Ishikawa (cell line): ENCODE measurements around the gene TMEM205.

Experiments used
- CEBPB ChIP-seq: IDR thresholded peaks from 2 replicates; pipeline ENCODE4 v1.6.1; 2012
- CREB1 ChIP-seq: IDR thresholded peaks from 2 replicates; pipeline ENCODE4 v1.6.1; 2012; ENCODE audit warnings: low read depth
- EGR1 ChIP-seq: IDR thresholded peaks from 2 replicates; pipeline ENCODE4 v1.6.1; 2012
- EP300 ChIP-seq: IDR thresholded peaks from 2 replicates; pipeline ENCODE4 v1.6.1; 2012; ENCODE audit warnings: borderline replicate concordance
- FOXM1 ChIP-seq: IDR thresholded peaks from 2 replicates; pipeline ENCODE4 v1.6.1; 2012; ENCODE audit warnings: low read depth, borderline replicate concordance
- MAX ChIP-seq: IDR thresholded peaks from 2 replicates; pipeline ENCODE4 v1.6.1; 2012
- NFIC ChIP-seq: IDR thresholded peaks from 2 replicates; pipeline ENCODE4 v1.6.1; 2012
- RAD21 ChIP-seq: IDR thresholded peaks from 2 replicates; pipeline ENCODE4 v1.6.1; 2012; ENCODE audit warnings: low read depth
- REST ChIP-seq: IDR thresholded peaks from 2 replicates; pipeline ENCODE4 v1.6.1; 2012; ENCODE audit warnings: low read depth, mild to moderate bottlenecking
- TAF1 ChIP-seq: IDR thresholded peaks from 2 replicates; pipeline ENCODE4 v1.6.1; 2012; ENCODE audit warnings: low read depth, mild to moderate bottlenecking
- TCF12 ChIP-seq: IDR thresholded peaks from 2 replicates; pipeline ENCODE4 v1.6.1; 2012; ENCODE audit warnings: low read depth
- TEAD4 ChIP-seq: IDR thresholded peaks from 2 replicates; pipeline ENCODE4 v1.6.1; 2012
- USF1 ChIP-seq: IDR thresholded peaks from 2 replicates; pipeline ENCODE4 v1.6.1; 2012
- YY1 ChIP-seq: IDR thresholded peaks from 2 replicates; pipeline ENCODE4 v1.6.1; 2012; ENCODE audit warnings: low read depth
- ZBTB7A ChIP-seq: IDR thresholded peaks from 2 replicates; pipeline ENCODE4 v1.6.1; 2012; ENCODE audit warnings: low read depth

TMEM205 gene

GRCh38 chr19:11331502-11331901 lies 14.6 kb downstream of the TMEM205 start:
- TF ChIP-seq TCF12 (no peak), USF1 (no peak), TEAD4 (no peak), CEBPB (no peak), EP300 (no peak), EGR1 (no peak), CREB1 (no peak), ZBTB7A (no peak), TAF1 (no peak), YY1 (no peak), FOXM1 (no peak), RAD21 (no peak), MAX (no peak)

- TF ChIP-seq CREB1 (no peak), CEBPB (no peak), EP300 (no peak), RAD21 (no peak), ZBTB7A (no peak), MAX (no peak), TAF1 (no peak), EGR1 (no peak)
Observed at GRCh38 chr19:11330127-11330526, 15.9 kb downstream of the TMEM205 start.

- TF ChIP-seq CEBPB = no peak
- TF ChIP-seq EP300 = no peak
- no peak for TF ChIP-seq TCF12
- TF ChIP-seq ZBTB7A = no peak
- no peak for TF ChIP-seq FOXM1
- no peak for TF ChIP-seq REST
- TF ChIP-seq CREB1 = no peak
- no peak for TF ChIP-seq EGR1
- TF ChIP-seq MAX = no peak
- no peak for TF ChIP-seq NFIC
- no peak for TF ChIP-seq RAD21
- TF ChIP-seq YY1 = no peak
Observed at GRCh38 chr19:11325544-11325943, 20.5 kb downstream of the TMEM205 start.

GRCh38 chr19:11324748-11325389 lies 21.2 kb downstream of the TMEM205 start:
- TF ChIP-seq YY1 (no peak), MAX (no peak), EGR1 (no peak), TEAD4 (no peak), TCF12 (no peak), CEBPB (no peak), RAD21 (no peak), EP300 (no peak), CREB1 (no peak), REST (no peak), TAF1 (no peak), FOXM1 (no peak), USF1 (no peak), ZBTB7A (no peak)

- TF ChIP-seq TAF1 (no peak), CEBPB (peak; percentile 98), EGR1 (no peak), YY1 (no peak), MAX (no peak), TCF12 (peak; percentile 82), ZBTB7A (0 out of 2 replicates have a peak, but pooled peaks have one; percentile 26), CREB1 (no peak), TEAD4 (peak; percentile 46), USF1 (no peak), REST (no peak), EP300 (peak; percentile 62; the same call in 1 of the 2 replicates), FOXM1 (peak; percentile 80; the same call in 1 of the 2 replicates), NFIC (peak; percentile 92), RAD21 (peak; percentile 18; the same call in 1 of the 2 replicates)
Observed at GRCh38 chr19:11324079-11324661, 21.9 kb downstream of the TMEM205 start.
